Stimulated activated naive CD4-positive, alpha-beta T cell (primary cell): Measurements from ENCODE around the gene UBE3C.
"Not testable (repeated sequence)": the region's sequence is repeated elsewhere in the genome, so short reads cannot be mapped to it uniquely, and the experiment has no call there.

Source experiments
- DNase-seq, 6 experiments: peaks; one replicate each; lab custom pipeline; 2025; lab: John Stamatoyannopoulos, UW

The UBE3C gene

DNA sequence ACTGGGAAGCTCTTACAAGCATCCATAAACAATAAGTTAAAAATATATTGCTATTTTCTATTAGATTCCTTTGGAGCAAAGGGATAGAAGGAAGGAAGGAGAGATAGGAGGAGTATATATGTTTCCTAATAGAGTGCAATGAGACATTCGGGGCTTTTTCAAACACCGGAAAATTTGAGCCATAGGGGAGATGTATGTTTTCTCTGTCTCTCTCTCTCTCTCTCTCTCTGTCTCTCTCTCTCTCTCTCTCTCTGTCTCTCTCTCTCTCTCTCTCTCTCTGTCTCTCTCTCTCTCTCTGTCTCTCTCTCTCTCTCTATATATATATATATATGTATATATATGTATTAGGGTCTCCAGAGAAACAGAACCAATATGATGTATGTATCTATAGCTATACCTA is 7.9 kb upstream of the UBE3C start:
- DNase-seq = not testable (repeated sequence)

DNA sequence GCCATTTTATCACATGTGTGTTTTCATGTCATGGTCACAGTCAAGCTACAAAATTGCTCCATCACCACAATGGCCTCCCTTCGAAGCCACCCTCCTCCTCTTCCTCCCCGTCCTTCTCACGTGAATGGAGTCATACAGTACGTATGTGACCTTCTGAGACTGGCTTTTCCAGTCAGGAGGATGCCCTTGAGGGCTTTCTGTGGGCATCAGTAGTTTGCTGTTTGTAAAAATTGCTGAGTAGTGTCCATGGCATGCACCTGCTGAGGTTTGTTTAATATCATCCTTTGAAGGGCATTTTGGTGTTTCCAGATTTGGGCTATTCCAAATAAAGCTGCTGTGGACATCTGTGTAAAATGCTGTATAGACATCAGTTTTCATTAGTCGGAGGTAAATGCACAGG is 5.9 kb upstream of the UBE3C start:
- no peak for DNase-seq

DNA sequence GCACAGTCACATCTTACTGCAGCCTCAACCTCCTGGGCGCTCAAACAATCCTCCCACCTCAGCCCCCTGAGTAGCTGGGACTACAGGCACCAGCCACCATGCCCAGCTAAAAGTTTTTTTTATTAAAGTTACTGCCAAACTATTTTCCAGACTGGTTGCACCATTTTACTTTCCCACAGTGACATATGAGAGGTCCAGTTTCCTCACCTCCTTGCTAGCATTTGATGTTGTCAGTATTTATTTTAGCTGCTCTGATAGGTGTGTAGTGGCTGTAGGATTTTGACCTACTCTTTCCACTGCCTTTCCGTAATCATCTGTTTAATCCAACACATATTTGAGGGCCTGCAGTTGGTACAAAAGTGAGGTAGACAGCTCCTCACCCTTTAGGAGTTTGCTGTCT is 5.4 kb upstream of the UBE3C start:
- DNase-seq = no peak

DNA sequence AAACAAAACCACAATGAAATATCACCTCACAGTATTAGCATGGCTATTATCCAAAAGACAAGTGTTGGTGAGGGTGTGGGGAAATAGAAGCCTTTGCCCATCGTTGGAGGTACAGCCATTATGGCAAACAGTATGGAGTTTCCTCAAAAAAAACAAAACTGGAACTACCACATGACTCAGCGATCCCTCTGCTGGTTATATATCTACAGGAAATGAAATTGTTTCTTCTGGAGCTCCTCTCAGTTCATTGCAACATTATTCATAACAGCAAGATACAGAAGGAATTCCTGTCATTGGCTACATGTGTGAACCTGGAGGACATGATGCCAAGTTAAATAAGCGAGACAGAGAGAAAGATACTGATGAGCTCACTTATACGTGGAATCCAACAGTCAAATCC is 2.4 kb upstream of the UBE3C start:
- DNase-seq = no peak

DNA sequence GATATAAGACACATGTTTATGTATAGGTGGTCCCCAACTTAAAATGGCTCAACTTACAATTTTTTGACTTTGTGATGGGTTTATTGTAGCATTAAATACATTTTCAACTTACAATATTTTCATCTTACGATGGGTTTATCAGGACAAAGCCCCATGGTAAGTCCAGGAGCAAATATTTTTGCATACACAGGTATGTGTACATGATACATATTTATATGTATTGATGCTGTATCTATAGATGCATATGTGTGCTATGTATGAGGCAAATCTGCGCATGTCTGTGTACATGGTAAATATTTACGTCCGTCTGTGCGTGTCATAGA is 664 bp upstream of the UBE3C start:
- DNase-seq = no peak

DNA sequence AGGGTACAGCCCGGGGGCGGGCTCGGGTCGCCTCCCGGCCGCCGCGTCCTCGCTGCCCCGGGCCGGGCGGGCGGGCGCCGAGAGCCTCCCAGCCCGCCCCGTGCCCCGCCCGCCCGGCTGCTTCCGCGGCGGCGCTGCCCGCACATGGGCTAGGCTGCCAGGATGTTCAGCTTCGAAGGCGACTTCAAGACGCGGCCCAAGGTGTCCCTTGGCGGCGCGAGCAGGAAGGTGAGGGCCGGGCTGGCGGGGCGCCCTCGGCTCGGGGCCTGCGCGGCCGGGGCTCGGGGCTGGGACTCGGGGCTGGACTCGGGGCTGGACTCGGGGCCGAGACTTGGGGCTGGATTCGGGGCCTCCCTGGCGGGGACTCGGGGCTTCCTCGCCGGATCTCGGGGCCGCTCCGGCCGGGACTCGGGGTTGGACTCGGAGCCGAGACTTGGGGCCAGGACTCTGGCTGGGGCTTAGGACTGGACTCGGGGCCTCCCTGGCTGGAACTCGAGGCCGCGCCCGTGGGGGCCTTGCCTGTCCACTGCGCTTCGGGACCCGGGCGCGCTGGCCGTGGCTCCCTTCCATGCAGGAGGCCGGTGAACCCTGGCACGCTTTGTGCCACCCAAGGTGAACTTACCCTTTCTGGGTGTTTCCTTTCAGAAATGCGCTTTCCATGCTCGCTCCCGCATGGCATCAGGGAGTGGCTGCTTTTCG is 534 bp downstream of the UBE3C start:
- peak; percentile 47 to 86 (median 63) for DNase-seq

DNA sequence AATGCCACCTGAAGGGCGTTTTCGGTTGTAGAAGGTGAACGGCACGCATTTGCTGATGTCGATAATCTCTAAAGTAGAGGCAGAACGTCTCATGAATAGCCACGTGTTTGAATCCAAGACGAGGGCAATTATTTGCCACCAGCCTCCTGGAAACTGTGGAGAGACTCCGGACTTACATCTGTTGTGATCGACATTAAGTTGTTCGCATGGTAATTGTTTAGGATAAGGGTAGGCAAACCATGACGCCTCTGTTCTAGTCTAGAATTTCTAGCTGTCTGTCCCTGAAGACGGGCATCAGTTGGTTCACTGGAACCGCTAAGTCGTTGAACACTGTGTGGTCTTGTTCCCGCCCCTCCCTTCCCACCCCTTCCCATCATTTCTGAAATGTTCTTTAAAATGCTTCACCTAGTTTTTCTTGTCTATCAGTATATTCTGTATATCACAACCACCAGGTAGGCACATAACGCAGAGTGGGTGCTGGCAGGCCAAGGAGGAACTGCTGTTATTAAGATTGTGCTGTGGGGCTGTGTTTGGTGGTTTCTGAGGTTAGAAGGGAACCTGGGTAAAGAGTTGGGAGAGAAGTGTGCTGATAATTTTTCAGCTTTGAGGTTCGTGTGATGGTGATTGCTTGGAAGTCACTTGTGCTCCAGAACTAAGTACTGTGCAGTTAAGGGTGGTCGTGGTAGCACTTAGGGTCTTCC is 1.2 kb downstream of the UBE3C start:
- peak in 2 of 6 experiments; percentile 19 to 21 for DNase-seq

DNA sequence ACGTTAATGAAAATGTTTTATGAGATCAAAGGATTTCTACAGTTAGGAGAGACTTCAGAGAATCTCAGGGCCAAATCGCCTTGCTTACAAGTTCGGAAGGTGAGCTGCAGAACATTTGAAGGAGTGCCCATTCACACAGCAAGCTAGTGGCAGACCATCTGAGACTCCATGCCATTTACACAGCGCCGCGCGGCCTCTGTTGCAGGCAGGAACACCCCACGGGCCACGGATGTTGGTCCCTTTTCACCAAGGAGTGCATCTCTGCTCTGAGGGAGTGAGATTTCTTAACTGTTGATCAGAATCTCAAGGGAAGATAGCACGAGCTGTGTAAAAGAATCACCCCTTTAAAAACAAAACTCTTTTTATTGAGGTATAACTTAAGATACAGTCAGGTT is 1.8 kb downstream of the UBE3C start:
- DNase-seq = no peak

DNA sequence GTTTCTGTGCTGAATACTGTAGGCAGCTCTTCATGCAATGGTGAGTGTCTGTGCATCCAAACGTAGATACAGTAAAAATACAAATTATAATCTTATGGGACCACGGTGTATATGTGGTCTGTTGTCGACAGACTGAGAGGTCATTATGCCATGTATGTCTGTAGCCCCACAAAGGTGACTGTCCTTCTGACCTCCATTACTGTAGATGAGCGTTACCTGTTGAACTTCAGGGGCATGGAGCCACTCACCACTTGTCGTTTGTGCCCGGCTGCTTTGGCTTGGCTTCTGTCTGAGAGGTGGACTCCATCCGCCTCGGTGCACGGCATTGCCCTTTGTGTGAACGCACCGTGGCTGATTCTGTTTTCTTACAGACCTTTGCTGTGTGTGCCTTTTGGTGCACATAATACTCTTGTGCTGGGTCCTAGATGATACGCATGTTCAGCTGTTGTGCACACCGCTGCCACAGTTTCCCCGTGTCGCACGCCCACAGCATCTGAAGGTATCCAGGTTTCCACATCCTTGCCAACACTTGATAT is 2.9 kb downstream of the UBE3C start:
- DNase-seq = no peak

DNA sequence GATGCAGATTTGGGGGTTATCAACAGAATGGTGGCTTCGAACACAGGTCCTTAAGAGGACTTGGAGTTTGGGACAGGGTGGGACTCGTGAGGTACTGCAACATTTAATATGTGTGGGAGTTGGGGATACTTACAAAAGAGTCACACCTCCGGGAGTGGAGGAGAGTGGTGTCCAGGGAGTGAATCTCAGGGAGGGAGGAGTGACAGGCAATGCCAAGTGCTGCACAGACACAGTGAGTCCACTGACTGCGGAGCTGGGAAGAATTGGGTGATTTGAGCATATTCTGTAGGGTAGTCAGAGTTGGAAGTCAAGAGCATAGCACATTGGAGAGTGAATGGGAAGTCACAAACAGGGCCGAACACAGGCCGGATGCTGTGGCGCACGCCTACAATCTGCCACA is 5.1 kb downstream of the UBE3C start:
- no peak for DNase-seq

DNA sequence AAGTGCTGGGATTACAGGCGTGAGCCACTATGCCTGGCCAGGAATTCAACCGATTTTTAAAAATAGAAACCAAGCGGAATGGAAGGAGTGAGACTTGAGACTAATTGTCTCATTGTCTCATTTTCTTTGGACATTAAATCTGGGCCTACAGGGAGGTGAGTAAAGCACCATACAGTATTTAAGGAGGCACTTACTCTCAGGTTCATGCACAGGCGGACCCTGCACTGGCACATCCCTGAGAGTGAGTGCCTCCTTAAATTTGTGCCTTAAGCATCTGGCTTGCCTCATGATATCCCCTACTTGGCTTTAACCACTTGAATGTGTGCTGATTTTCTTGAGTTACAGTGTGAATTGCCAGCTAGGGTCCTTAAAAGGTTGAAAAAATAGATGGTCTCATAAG is 10.6 kb downstream of the UBE3C start:
- no peak for DNase-seq

DNA sequence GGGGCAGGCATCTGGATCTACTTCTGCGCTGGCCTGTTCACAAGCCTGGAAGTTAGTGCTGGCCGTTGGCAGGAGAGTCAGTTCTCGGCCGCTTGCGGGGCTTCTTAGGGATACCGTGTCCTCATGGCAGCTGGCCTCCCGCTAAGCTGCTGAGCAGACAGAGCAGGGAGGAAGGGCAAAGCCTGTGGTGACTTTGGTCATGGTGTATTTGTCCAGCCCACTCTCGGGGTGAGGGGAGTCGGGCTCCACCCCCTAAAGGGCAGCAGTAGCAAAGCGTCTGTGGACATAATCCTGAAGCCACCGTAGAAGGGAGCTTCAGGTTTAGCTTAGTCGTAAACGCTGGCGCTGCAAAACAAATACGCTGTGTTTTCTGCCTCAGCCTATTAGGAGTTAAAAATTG is 12.2 kb downstream of the UBE3C start:
- no peak for DNase-seq

DNA sequence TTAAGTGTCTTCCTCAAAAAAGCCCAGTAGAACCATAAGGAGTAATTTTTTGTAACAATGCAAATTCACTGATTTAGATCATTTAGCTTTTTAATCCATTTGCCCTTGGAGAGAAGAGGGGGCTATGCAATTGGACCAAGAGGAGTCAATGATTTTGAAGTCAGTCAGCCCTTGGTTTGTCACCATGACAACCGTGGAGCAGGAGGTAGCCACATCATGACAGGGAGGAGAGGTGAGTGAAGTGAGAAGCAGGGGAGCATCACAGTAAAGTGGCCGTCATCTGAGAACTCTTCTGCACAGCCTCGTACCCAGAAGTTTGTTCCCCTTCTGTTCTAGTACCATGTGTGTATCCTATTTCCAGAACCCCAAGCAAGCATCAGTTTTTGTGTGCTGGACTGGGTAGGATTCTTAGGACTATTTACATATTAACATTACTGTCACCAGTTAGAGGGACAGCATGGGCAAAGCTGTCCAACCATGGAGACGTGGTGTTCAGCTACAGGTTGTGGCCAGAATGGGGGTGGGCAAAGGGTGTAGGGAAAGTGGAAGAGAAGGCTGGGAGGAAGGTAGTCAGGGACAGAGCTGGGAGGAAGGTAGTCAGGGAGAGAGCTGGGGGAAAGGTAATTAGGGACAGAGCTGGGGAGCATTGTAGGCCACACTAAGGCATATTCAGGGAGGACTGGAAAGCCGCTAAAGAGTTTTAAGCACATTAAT is 13.1 kb downstream of the UBE3C start:
- DNase-seq = no peak

DNA sequence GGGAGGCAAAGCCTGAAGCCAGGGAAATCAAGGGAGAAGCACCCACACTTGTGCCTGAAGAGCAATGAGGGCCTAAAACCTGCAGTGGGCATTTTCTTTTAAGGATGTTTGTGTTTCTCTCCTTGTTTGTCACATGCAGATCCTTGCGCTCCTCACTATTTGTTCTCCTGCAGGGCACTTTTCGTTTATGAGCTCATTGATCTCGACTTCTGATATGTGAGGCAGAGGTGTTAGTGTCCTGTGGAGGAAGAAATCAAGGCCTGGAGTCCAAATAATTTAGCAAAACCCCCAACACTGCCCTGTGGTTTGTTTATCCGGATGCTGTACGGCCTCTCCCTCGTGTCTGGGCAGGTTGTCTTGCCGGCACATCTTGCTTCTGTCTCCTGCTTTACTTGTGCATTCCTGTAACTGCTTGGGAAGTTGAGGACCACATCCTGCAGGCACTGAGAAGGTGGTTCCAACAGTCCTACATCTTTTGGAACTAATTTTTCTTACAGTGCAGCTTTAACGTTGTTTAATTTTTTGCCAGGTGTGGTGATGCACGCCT is 13.7 kb downstream of the UBE3C start:
- DNase-seq = no peak

DNA sequence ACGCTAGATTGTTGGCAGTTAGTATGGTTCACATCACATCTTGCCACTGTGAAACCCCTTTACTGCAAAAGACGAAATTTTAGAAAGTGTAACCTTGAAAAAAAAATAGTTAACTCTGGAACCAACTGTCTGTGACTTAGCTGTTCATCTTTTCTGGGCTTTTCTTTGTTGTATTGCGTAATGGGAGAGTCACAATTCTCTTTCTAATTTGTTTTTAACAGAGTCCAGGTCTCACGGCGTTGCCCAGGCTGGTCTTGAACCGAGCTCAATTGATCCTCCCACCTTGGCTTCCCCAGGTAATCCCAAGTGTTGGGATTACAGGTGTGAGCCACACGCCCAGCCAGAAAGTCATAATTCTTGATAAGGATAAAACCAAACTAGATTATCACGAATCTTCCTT is 14.5 kb downstream of the UBE3C start:
- no peak for DNase-seq

DNA sequence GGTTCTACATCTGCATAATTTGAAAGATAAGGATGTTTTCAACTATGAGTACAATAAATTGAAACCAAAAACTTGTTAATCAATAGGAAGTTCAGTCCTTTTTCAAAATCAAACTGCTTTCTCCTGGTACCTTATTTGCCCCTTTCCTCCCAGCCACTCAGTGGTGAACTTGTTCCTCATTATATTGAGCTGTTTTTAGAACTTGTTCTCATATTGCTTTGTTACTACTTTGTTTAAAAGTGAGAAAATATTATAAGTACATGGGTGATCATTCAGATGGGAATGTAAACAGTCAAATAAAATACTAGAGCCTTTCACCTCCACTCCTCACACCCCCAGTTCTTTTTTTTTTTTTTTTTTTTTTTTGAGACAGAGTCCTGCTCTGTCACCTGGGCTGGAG is 17.2 kb downstream of the UBE3C start:
- DNase-seq = no peak

DNA sequence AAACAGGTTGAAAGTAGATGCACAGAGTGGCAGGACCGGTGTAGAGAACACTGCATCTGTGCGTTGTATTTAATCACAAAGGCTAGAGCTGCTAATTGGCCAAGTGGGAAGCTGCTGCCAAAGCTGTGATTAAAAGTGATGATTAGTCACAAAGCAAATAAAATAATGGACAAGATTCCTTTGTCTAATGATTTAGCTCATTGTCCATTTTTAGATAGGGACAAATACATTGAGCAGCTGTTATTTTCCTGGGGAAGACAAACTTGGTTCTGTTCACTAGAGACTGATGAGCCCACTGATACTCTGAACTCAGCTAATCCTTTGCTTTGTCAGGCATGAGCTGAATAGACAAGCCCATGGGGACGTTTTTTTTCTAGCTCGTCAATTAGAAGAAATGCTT is 19.7 kb downstream of the UBE3C start:
- no peak for DNase-seq

DNA sequence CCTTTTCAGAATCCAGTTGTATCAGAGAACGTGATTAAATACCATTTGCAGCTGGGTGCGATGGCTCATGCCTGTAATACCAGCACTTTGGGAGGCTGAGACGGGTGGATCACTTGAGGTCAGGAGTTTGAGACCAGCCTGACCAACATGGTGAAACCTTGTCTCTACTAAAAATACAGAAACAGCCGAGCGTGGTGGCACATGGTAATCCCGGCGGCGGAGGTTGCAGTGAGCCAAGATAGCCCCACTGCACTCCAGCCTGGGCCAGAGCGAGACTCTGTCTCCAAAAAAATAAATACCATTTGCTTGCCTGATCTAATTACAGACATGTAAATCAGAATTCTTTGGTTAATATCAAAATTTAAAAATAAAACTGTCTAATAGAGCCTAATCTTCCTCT is 20.8 kb downstream of the UBE3C start:
- not testable (repeated sequence) for DNase-seq

DNA sequence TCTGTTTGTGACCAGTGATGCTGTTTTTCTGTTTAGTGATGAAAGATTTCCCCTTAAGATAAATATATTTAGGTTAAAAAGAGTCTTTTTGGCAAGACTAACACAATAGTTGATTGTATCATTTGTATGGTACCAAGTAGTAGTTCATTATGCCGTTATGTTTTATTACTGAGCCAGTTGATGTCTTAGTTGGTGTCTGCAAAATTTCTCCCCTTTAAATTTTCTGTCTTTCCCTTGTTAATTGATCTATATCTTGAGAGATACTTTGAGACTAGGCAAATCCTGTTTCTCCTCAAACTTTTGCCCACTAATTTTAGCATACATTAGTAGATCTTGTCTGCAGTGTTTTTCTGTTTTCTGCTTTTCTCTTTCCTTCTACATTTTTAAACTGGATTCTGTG is 21.7 kb downstream of the UBE3C start:
- no peak for DNase-seq

DNA sequence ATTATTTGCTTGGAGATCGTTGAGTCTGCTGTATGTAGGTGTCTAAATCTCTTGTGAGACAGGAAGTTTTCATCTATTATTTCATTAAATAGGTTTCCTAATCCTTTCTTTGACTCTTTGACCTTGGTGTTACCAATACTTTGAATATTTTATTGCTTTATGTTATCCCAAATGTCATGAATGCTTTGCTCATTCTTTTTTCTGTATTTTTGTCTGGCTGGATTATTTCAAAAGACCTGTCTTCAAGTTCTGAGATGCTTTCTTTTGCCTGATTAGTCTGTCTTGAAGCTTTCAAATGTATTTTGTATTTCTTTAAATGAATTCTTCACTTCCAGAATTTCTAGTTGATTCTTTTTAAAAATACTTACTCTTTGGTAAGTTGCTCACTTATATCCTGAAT is 27.3 kb downstream of the UBE3C start:
- no peak for DNase-seq

DNA sequence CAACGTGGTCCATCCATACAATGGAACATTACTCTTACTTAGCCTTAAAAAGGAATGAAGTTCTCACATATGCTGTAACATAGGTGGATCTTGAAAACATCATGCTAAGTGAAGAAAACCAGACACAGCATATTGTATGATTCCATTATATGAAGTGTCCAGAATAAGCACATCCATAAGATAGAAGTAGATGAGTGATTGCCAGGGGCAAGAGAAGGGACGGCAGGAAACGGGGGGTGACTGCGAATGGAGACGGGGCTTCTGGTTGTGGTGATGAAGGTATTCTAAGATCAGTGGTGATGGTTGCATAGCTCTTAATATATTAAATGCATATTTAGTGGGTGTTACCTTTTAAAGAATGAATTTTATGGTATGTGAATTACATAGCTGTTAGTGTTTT is 29.8 kb downstream of the UBE3C start:
- no peak for DNase-seq

DNA sequence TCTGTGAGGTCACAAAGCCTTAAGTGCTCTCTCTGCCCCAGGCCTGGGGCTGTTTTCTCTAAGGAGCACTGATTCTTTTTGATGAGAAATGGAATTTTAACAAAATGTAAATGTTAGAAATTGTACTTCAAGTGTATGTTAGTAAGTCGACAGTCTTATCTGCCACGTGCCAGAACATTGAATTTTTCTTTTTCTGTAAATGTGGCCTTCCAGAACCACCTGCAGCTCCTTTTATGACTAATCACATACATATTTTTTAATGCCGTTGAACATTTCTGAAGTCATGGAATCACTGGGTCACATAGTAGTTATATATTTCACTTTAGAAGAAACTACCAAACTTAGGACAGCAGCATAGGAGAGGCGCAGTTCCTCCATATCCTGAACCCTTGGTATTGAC is 38.0 kb downstream of the UBE3C start:
- no peak for DNase-seq
